Left ventricle myocardium inferior (tissue), 1 donor: Measurements from ENCODE around the gene RIPK4. TPM values are rescaled to one million over a fixed set of nuclear protein-coding genes. Genes with fewer than 3 reads are reported as not detected.

ENCODE experiments used
- DNase-seq: peaks from one replicate; pipeline ENCODE4 v3.0.0-alpha.2; 2020
- H3K27ac ChIP-seq: fragments of 200-600 bp; replicated peaks from 2 replicates; pipeline ENCODE4 v1.8.0; 2021
- H3K27me3 ChIP-seq: fragments of 200-600 bp; 2 replicates; pipeline ENCODE4 v1.8.0; 2021; ENCODE audit warnings: low read depth
- H3K36me3 ChIP-seq: fragments of 200-600 bp; 2 replicates; pipeline ENCODE4 v1.8.0; 2021
- H3K4me1 ChIP-seq: fragments of 200-600 bp; 2 replicates; pipeline ENCODE4 v1.8.0; 2021
- H3K4me3 ChIP-seq: fragments of 200-600 bp; 2 replicates; pipeline ENCODE4 v1.8.0; 2021; ENCODE audit warnings: mild to moderate bottlenecking, moderate library complexity
- H3K9me3 ChIP-seq: fragments of 200-600 bp; replicated peaks from 2 replicates; pipeline ENCODE4 v1.8.0; 2021
- intact Hi-C: fragments of 100-400 bp; cut with micrococcal nuclease; formaldehyde crosslinking; loops from one replicate; pipeline ENCODE4 v1.11.0; 2022
- total RNA-seq: library from RNA; stranded (reverse); fragmentation: NEBNext Ultra II Directional; extraction: Animal tissue kit (Norgen Biotek cat#: 25700); gene quantifications from one replicate; pipeline ENCODE4 v1.2.1, GENCODE V29; 2021
- TF ChIP-seq, protein P1 (sequence below): fragments of 200-600 bp; IDR thresholded peaks from 2 replicates; pipeline ENCODE4 v1.8.0; 2021; ENCODE audit warnings: antibody characterized with exemption, mild to moderate bottlenecking, borderline replicate concordance
- donor health status: DM: no; HTN: yes; CAD: no; lungs with severe emphysema.

The RIPK4 gene
- total RNA-seq, 1 donor from 2014 or later, result 0.11 TPM

DNA sequence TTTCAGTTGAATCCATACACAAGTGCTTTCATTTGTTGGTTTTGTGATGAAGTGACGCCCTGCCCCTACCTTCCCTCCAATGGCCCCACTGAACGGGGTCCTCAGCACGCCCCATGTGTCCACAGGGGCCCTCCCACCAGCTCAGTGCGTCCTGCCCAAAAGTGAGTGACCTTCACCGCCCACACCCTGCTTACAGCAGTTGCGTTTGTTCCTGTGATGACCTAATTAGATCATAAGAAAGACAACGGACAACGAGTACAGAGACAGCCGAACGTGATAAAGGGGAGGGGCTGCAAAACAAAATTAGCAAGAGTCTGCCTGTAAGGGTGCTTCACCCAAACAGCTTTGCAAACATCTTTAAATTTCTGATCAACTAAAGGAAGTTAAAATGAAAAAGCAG lies 38.2 kb upstream of the RIPK4 start:
- DNase-seq, result no peak
- H3K36me3 ChIP-seq, result peaks cover 34% of the 10 kb centered on the region

DNA sequence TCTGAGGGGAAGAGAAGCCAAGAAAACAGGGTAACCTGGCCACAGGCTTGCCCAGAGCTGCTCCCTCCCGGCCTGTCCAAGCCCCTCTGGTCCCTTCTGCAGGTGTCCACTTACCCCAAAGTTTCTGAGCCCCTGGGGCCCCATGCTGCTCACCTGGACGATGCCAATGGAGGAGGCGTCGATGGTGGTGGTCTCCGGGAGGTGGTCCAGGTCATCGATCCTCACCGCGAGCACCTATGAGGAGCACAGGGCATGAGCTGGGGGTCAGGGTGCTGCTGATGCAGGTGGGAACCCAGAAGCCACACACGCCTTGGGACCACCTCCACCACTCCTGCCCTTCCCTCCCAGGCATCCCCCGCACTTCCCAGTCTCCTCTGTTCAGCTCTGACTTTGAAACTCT lies 37.5 kb upstream of the RIPK4 start:
- intact Hi-C loops, result no loop called here
- H3K27ac ChIP-seq, result no peak overlapping the region
- TF ChIP-seq, protein P1, sequence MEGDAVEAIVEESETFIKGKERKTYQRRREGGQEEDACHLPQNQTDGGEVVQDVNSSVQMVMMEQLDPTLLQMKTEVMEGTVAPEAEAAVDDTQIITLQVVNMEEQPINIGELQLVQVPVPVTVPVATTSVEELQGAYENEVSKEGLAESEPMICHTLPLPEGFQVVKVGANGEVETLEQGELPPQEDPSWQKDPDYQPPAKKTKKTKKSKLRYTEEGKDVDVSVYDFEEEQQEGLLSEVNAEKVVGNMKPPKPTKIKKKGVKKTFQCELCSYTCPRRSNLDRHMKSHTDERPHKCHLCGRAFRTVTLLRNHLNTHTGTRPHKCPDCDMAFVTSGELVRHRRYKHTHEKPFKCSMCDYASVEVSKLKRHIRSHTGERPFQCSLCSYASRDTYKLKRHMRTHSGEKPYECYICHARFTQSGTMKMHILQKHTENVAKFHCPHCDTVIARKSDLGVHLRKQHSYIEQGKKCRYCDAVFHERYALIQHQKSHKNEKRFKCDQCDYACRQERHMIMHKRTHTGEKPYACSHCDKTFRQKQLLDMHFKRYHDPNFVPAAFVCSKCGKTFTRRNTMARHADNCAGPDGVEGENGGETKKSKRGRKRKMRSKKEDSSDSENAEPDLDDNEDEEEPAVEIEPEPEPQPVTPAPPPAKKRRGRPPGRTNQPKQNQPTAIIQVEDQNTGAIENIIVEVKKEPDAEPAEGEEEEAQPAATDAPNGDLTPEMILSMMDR, result no peak
- no peaks in the 10 kb centered on the region for H3K9me3 ChIP-seq
- peaks cover 36% of the 10 kb centered on the region for H3K36me3 ChIP-seq
- peaks cover 6% of the 10 kb centered on the region for H3K4me1 ChIP-seq
- no peak overlapping the region for H3K4me3 ChIP-seq
- DNase-seq, result no peak
- no peaks in the 10 kb centered on the region for H3K27me3 ChIP-seq

More for the DNA sequence above, 38.2 kb upstream of the RIPK4 start:
- no peak overlapping the region for H3K4me3 ChIP-seq
- H3K27me3 ChIP-seq, result no peaks in the 10 kb centered on the region
- H3K4me1 ChIP-seq, result peaks cover 6% of the 10 kb centered on the region
- no peak overlapping the region for H3K27ac ChIP-seq
- H3K9me3 ChIP-seq, result no peaks in the 10 kb centered on the region
- intact Hi-C loops, result no loop called here
- TF ChIP-seq, protein P1, result no peak

DNA sequence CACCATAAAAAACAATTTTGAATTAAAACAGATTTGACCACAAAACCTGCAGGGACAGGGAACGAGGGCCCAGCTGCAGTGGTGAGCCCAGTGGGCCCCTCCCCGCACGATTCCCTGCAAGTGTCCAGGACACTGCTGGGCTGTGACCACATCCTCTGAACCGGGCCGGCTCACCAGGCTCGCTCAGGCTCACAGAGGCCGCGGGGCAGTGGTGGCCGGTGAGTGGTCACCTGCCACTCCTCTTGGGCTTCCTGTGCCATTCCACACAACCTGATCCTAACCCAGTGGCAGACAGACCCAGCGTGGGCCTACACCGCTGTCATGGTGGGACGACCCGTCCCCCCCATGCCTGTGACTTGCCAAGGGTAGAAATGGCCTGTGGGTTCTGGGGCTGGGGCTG lies 36.5 kb upstream of the RIPK4 start:
- peaks cover 33% of the 10 kb centered on the region for H3K36me3 ChIP-seq
- H3K4me3 ChIP-seq, result no peak overlapping the region

DNA sequence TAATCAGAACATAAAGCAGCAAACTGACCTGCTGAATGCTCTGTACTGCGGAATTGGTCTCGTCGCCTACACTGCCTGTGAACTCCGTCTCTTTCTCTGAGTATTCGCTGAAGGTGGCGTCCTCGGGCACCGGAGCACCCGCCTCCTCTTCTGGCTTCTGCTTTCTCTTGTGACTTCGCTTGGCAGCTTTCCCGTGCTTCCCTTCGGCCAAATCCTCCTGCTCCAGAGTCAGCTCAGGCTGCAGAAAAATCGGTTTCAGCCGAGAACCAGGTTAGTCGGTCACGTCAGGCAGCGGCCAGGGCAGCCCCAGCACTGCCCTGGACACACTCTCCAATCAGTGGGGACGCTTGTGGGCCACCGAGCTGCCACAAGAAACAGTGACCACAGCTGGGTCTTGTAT lies 35.8 kb upstream of the RIPK4 start:
- Histone ChIP-seq H3K27ac (no peak overlapping the region), H3K9me3 (no peaks in the 10 kb centered on the region), H3K4me3 (peak overlapping the region; percentile 16), H3K27me3 (no peaks in the 10 kb centered on the region), H3K36me3 (peaks cover 30% of the 10 kb centered on the region), H3K4me1 (peaks cover 6% of the 10 kb centered on the region)
- peak; percentile 75 for DNase-seq
- TF ChIP-seq, protein P1, result no peak
- intact Hi-C loops, result no loop called here

More for the DNA sequence above, 36.5 kb upstream of the RIPK4 start:
- Histone ChIP-seq H3K9me3 (no peaks in the 10 kb centered on the region), H3K4me1 (peaks cover 6% of the 10 kb centered on the region), H3K27me3 (no peaks in the 10 kb centered on the region), H3K27ac (no peak overlapping the region)
- no peak for DNase-seq
- TF ChIP-seq, protein P1, result no peak
- intact Hi-C loops, result no loop called here

DNA sequence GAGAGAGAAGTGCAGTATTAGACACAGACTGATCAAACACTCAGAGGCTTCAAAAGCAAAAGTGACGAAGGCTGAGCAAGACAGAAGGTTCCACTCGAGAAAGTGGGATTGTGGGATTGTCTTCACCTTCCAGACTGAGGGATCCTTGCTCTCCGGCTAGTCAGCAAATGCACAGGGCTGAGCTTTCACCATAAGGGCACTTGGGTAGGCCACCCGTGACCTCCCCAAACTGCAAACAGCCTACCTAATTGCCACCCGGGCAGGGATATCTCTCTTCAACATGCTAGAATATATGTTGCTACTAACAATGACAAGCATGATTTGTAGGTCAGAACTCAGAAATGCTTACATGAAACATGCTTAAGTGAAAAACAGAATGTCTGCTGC lies 35.3 kb upstream of the RIPK4 start:
- H3K27ac ChIP-seq, result no peak overlapping the region

More for the DNA sequence above, 35.3 kb upstream of the RIPK4 start:
- peaks cover 6% of the 10 kb centered on the region for H3K4me1 ChIP-seq
- no peak overlapping the region for H3K4me3 ChIP-seq
- DNase-seq, result no peak
- peaks cover 29% of the 10 kb centered on the region for H3K36me3 ChIP-seq
- intact Hi-C loops, result no loop called here
- no peaks in the 10 kb centered on the region for H3K27me3 ChIP-seq
- H3K9me3 ChIP-seq, result no peaks in the 10 kb centered on the region
- TF ChIP-seq, protein P1, result no peak
